Measurements from ENCODE around the gene LHX2. TPM values are rescaled to one million over a fixed set of nuclear protein-coding genes. Genes with fewer than 3 reads are reported as not detected.

Gene LHX2
- total and polyA plus RNA-seq, 2 donors, result 0.19 to 0.57 TPM

Other genes with a start within 250 kb of the LHX2 start
- gene DENND1A, start 81.6 kb upstream of the LHX2 start, total RNA-seq, result 6.7 TPM
- gene DENND1A, start 81.6 kb upstream of the LHX2 start, polyA plus RNA-seq, result 9.2 TPM
- gene NEK6, start 246.2 kb downstream of the LHX2 start, total RNA-seq, result 9.8 TPM
- 8.3 TPM for gene NEK6, start 246.2 kb downstream of the LHX2 start, polyA plus RNA-seq

Data from thymus (tissue), 2 donors.